ENCODE measurements around the gene SLC22A17.

- TF ChIP-seq NFRKB (IDR thresholded peaks at IDR 0.05) (no peak), SP1 (IDR thresholded peaks at IDR 0.05) (no peak)
Measured at GRCh38 chr14:23380197-23380914, 27.7 kb upstream of the SLC22A17 start.

Measured in HEK293T (cell line).